Stimulated activated CD4-positive, alpha-beta T cell treated with anti-CD3 and anti-CD28 coated beads, Interleukin-1b, Interleukin-23, amount 100 ng/mL, for 48 hours (primary cell): Measurements from ENCODE around the gene ADIPOR2.

Experiments used
- DNase-seq: peaks from one replicate; pipeline ENCODE4 v3.0.0-alpha.2; 2020

ADIPOR2 gene

GRCh38 chr12:1834186-1834925, 143.5 kb downstream of the ADIPOR2 start:
- DNase-seq = no peak

GRCh38 chr12:1835211-1836131, 144.6 kb downstream of the ADIPOR2 start:
- DNase-seq = no peak

- no peak for DNase-seq
Observed at GRCh38 chr12:1836241-1836803, 145.5 kb downstream of the ADIPOR2 start.

GRCh38 chr12:1836854-1837421, 146.1 kb downstream of the ADIPOR2 start:
- DNase-seq = no peak

DNA sequence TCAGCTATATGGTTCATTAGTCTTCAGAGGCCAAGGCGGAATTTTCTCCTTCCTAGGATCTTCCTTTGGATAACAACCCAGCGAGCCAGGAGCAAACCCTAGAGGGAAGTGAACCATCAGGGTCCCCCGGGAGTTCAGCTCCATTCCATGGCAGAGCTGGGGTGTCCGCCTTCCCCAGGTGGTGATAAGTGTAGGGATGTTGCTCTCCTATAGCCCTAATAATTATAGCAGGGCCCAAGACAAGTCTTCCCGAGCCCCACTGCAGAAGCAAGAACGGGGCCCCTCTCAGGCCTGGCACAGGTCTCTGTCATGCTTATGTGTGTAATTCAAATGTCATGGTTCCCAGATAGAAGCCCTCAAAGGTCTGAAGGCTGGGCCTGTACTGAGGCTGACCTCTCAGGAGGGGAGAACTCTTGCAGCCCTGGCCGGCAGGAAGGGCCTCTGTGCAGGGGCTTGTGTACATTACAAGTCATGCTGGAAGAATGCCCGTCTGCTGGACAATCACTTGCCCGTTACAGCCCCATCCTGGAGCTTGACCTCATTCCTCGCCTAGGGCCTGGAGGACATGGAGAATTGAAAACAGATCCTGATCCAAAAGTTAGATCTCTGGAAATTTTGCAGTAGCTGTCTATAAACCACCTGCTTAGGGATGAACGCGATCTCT, 146.8 kb downstream of the ADIPOR2 start:
- DNase-seq = no peak
